Erythroblast (primary cell): ENCODE measurements around the gene CDH15.

ENCODE experiments used
- DNase-seq, 2 experiments: peaks; one replicate each; lab custom pipeline; 2025; lab: John Stamatoyannopoulos, UW
- GATA1 ChIP-seq: IDR thresholded peaks from 2 replicates; pipeline ENCODE4 v1.6.1; 2011; ENCODE audit warnings: low read depth, mild to moderate bottlenecking, control low read depth, low read length, moderate library complexity
- POLR2A ChIP-seq: IDR thresholded peaks from 2 replicates; pipeline ENCODE4 v1.6.1; 2011; ENCODE audit warnings: mild to moderate bottlenecking, low read length

Gene CDH15

DNA sequence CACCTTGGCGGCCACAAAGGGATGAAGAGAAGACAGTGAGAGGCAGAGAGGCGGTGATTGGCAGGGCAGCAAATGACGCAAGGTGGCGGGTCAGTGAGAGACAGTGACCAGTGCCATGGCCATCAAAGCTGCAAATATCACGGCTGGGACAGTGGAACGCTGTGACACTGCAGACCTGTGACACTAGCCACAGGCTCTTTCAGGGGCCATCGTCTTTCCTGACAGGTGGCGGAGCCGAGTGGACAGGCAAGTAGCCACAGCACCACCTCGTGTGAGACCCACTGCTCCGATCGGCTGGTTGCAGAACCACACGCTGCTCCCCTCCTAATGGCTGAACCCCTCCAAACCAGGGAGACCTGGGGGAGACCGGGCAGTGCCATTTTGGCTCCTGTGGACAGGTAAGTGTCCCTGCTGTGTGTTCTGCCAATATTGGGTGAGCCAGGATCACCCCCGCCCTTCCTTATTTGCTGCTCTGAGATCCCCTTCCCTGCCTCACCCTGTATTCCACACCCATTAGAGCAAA, 38.0 kb downstream of the CDH15 start:
- TF ChIP-seq POLR2A (no peak), GATA1 (no peak)
- DNase-seq = no peak

DNA sequence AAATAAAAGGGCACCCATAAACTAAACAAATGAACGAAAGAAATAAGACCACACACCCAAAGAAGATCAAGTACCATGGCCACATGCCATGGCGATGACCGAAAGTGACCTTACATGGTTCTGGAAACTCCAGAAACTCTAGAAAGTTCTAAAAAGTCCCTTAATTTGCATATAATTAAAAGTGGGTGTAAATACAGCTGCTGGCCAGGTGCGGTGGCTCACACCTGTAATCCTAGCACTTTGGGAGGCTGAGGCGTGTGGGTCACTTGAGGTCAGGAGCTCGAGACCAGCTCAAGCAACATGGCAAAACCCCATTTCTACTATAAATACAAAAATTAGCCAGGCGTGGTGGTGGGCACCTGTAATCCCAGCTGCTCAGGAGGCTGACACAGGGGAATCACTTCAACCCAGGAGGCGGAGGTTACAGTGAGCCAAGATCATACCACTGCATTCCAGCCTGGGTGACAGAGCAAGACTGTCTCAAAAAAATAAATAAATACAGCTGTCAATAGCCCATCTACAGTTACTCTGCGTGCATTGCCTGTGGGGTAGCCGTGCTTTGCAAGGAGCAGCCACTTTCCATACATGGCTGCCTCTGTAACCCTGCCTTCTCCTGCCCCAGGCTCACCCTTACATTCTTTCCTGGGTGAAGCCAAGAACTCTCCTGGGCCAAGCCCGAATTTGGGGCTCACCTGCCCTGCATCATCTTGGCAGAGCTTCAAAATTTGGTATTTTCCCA, 38.8 kb downstream of the CDH15 start:
- TF ChIP-seq POLR2A (no peak), GATA1 (no peak)
- no peak for DNase-seq

DNA sequence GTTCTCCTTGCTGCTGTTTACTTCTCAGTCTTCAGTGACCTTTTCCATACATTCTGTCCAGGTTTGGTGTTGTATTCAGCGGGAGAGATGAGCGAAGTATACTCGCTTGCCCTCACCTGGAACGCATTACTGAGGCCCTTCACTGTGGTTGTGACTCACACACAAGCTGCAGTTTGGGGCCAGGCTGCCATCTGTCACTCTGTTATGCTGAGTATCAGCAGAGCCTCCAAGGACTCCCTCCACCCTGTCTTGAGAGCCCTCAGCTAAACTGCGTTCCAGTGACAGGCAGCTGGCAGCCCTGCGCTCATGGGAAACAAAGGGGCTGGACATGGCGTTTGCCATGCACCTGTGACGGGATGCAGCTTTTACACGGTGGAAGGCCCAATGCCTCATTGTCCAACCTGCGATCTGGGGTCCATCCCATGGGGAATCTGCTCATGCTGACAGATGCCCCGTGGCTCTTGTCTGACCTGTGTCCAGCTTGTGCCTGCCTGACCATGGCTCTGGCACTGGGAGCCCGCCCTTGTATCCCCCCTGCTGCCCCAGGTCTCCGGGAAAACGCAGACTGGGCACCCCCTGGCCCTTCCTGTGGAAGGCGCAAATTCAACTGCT, 39.5 kb downstream of the CDH15 start:
- TF ChIP-seq GATA1 = no peak
- no peak for TF ChIP-seq POLR2A
- DNase-seq = no peak

DNA sequence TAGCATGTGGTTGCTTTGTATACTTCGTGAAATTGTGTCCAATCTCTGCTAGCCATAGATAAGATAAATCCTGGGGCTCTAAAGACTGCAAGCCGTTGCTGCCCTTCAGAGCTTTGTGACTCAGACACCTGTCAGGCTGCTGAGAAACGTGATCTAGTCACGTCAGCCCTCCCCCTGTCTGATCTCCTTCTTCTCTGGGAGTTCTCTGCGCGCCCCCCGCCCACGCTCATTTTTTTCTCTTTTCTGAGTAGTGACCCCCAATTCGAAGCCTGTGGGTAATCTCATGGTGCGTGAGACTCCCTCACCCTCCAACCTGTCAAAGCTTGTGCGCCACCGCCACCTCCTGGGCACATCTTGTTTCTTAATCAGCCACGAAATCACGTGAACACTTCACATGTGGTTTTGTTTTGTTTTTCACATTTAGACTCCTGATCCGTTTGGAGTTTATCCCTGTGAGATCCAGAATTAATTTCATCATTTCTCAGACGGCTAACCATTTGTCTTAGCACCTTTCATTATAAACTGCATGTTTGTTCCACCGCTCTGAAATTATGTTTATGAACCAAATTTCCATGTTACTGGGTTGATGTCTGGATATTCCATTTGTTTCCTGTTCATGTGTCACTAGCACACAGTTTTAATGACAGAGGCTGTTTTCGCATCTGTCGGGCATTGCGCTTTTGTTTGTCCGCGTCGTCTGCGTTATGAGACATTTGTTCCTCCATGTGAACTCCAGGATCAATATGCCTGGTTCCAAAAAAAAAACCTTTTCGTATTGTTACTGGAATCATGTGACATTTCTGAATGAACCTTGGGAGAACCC, 45.0 kb downstream of the CDH15 start:
- TF ChIP-seq GATA1 = no peak
- no peak for TF ChIP-seq POLR2A
- DNase-seq = peak; percentile 87 to 91

DNA sequence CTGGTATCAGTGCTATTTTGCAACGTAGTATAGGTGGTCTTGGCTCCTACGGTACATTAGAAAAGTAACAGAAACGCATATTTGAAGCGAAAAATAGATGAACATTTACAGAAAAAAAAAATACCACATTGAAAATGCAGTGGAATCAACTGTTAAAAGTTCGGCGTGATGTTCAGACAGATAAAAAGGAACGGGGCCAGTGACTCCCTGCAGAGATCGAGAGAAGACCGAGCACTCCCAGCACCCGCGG, 45.5 kb downstream of the CDH15 start:
- DNase-seq = no peak
- TF ChIP-seq GATA1 = no peak
- TF ChIP-seq POLR2A = no peak

DNA sequence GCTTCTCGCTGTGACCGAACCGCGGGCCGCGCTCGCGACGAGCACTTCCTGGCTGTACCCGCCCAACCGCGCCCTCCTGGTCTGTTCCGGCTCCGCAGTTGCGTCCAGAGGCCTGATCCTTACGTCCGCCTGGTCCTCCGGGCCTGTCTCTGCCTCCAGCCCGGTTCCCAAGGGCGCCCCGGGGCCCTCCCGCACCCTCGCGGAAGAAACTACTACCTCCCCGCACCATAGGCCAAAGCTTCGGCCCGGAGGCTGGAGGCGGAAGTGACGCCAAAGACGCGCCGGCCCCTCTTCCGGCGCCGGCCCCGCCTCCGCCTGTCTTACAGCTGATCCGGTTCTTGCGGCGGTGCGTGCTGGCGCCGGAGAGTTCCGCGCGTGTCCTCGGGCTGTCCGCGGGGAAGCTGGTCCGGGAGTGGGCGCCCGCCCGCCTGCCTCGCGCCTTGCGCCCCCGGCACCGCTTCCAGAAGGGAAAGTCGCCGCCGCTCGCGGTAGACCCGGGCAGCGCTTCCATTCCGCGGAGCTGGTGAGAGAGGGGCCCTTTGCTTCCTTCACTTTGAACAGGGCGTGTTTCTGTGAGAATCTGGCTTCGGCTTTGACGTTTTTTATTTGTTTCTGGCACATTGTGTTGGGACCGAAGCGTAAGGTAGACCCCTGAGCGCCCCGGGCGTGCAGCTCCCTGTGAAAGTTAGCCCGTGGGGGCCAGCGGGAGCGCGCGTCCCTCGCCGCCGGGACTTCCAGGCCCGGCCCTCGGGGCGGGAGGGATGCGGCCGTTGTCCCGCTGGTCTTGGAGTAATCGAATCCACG, 46.0 kb downstream of the CDH15 start, which contains the start of gene ZNF778:
Gene ZNF778 (plus strand): TSS at position 316 of the 804 bp plus-strand sequence. CDS start 3,425 bp downstream, outside the sequence.
- DNase-seq = peak; percentile 92 to 94
- TF ChIP-seq POLR2A (peak; percentile 78), GATA1 (no peak)

DNA sequence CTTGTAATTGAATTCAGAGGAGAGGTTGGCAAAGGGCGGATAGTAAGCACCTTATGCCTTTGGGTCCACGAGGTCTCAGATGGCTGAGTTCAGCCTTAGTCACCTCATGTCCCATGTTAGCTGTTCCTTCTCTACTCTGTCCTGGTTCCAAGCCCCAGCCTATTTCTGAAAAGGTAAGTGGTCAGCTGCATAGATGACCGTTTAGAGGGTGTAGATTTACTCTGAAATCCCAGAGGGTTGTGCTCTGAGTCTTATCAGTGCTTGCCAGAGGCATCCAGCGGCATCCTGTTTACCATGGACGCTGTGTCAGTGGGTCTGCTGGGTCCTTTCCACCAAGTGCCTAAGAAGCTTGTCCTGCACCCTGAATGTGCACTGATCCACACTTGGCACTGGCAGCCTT, 47.8 kb downstream of the CDH15 start:
- no peak for TF ChIP-seq POLR2A
- no peak for TF ChIP-seq GATA1
- peak; percentile 18 to 39 for DNase-seq

DNA sequence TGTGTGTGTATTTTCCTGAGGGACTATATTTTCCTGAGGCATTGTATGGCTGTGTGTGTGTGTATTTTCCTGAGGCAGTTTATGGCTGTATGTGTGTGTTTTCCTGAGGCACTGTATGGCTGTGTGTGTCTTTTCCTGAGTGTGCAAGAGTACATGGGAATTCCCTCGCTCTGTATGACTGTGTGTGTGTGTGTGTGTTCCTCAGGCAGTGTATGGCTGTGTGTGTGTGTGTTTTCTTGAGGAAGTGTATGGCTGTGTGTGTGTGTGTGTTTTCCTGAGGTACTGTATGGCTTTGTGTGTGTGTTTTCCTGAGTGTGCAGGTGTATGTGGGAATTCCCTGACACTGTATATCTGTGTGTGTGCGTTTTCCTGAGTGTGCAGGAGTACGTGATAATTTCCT, 50.1 kb downstream of the CDH15 start:
- TF ChIP-seq POLR2A (no peak), GATA1 (no peak)
- no peak for DNase-seq

DNA sequence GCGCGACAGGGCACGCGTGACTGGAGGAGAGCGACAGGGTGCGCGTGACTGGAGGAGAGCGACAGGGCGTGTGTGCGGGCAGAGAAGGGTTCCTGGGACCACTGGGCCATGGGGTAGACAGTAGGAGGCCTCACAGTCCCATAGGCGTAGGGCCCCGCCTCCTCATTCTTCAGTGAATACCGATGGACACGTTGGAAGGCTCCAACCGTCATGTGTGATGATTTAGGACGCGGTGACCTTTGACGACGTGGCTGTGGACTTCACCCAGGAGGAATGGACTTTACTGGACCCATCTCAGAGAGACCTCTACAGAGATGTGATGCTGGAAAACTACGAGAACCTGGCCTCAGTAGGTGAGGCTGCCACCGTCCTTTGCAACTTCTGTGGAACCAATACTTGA, 51.4 kb downstream of the CDH15 start:
- DNase-seq = no peak
- TF ChIP-seq POLR2A (no peak), GATA1 (no peak)

DNA sequence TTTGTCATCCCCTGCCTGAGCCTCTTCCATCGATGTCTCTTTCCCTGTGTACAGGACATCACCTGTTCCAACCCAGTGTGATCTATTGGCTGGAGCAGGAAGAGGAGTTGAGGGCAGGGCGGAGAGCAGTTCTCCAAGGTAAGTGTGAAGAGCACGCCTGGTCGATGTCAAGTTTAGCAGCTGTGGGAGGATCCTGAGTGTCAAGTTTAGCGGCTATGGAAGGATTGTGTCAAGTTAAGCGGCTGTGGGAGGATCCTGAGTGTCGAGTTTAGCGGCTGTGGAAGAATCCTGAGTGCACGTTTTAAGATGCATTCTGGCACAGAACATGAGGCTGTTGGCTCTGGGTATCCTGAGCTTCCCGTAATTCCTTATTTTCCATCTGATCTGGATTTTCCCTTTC, 53.1 kb downstream of the CDH15 start:
- TF ChIP-seq POLR2A = no peak
- no peak for TF ChIP-seq GATA1
- DNase-seq = no peak

DNA sequence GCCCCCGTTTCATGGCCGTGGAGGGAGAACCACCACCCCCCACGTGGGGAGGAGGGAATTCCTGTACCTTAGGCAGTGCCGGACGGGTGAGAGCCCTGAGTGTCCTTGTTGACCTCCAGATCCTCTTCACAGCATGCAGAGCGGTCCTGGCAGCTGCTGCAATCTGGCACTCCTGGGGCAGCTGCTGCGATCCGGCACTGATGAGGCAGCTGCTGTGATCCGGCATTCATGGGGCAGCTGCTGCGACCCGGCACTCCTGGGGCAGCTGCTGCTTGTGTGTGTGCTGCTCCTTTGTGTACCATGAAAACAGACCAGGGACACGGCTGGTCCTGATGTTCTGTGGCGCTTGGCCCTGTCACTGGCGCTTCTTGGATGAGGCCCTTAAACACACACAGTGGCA, 58.7 kb downstream of the CDH15 start:
- no peak for TF ChIP-seq POLR2A
- no peak for TF ChIP-seq GATA1
- no peak for DNase-seq

DNA sequence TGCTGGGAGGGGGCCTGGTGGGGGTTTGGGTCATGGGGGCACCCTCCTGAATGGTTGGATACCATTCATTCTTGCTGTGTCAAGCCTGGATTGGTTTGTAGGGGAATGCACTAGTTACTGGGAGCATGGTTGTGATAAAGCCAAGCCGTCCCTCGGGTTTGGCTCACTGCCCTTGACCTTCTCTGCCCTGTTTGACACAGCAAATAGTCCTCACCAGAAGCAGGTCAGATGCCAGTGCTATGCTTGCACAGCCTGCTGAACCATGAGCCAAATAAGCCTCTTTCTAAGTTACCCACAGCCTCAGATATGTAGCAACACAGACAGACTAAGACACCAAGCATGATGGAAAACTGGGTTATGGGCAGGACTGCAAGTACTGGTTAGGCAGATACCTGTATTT, 60.6 kb downstream of the CDH15 start:
- TF ChIP-seq GATA1 (no peak), POLR2A (no peak)
- no peak for DNase-seq
